PC-3 (cell line): Measurements from ENCODE around the gene CCBE1. TPM values are rescaled to one million over a fixed set of nuclear protein-coding genes. Genes with fewer than 3 reads are reported as not detected.

Experiments
- ATAC-seq: fragments of 200-7000 bp; cut with Tn5 transposase; 2 replicates; pipeline ENCODE4 v1.9.1; 2020; ENCODE audit warnings: mild to moderate bottlenecking, moderate library complexity
- BruUV-seq: library from RNA; stranded (reverse); fragments of 400-500 nt; replicated peaks from 2 replicates; lab custom pipeline; 2021; lab: Mats Ljungman, UMichigan
- CTCF ChIA-PET: fragments of 300-600 bp; sonication (Branson Sonifier 250); formaldehyde crosslinking; loops from one replicate; lab custom pipeline; 2022; ENCODE audit warnings: antibody characterized with exemption; lab: Charles Lee
- POLR2A ChIA-PET: fragments of 300-600 bp; sonication (Branson Sonifier 250); formaldehyde crosslinking; loops from one replicate; lab custom pipeline; 2022; ENCODE audit warnings: antibody characterized with exemption; ENCODE audit not compliant: unreplicated experiment; lab: Charles Lee
- DNase-seq: peaks from one replicate; pipeline ENCODE4 v3.0.0-alpha.2; 2015
- H2AFZ ChIP-seq: fragments of 300-600 bp; sonication (generic); 2 replicates; pipeline ENCODE4 v1.6.0; 2016; ENCODE audit warnings: antibody characterized with exemption, low read length
- H3F3A ChIP-seq: fragments of 300-600 bp; sonication (generic); one replicate; pipeline ENCODE4 v1.6.0; 2017; ENCODE audit warnings: antibody characterized with exemption, low read length, control low read depth, mild to moderate bottlenecking; ENCODE audit not compliant: unreplicated experiment
- H3K27ac ChIP-seq: fragments of 300-600 bp; sonication (generic); 2 replicates; pipeline ENCODE4 v1.5.1; 2016; ENCODE audit warnings: mild to moderate bottlenecking, low read length
- H3K27me3 ChIP-seq: fragments of 300-600 bp; sonication (generic); 2 replicates; pipeline ENCODE4 v1.6.1; 2016; ENCODE audit warnings: low read length, mixed read lengths
- H3K36me3 ChIP-seq: fragments of 300-600 bp; sonication (generic); 2 replicates; pipeline ENCODE4 v1.6.1; 2016; ENCODE audit warnings: low read depth, mixed run types, low read length, mixed read lengths
- H3K4me1 ChIP-seq: fragments of 300-600 bp; sonication (generic); 2 replicates; pipeline ENCODE4 v1.5.1; 2016; ENCODE audit warnings: low read length; ENCODE audit not compliant: insufficient read depth
- H3K4me2 ChIP-seq: fragments of 300-600 bp; sonication (generic); 2 replicates; pipeline ENCODE4 v1.6.0; 2016; ENCODE audit warnings: low read length
- H3K4me3 ChIP-seq: fragments of 300-600 bp; sonication (generic); 2 replicates; pipeline ENCODE4 v1.5.1; 2016; ENCODE audit warnings: mild to moderate bottlenecking, low read length, mixed read lengths
- H3K79me2 ChIP-seq: fragments of 300-600 bp; sonication (generic); 2 replicates; pipeline ENCODE4 v1.6.1; 2017; ENCODE audit warnings: low read length, mixed read lengths
- H3K9ac ChIP-seq: fragments of 300-600 bp; sonication (generic); 2 replicates; pipeline ENCODE4 v1.6.0; 2016; ENCODE audit warnings: mild to moderate bottlenecking, low read length
- H3K9me2 ChIP-seq: fragments of 300-600 bp; sonication (generic); replicated peaks from 2 replicates; pipeline ENCODE4 v1.6.1; 2016; ENCODE audit warnings: mixed run types, low read length, mixed read lengths
- H3K9me3 ChIP-seq: fragments of 300-600 bp; sonication (generic); 2 replicates; pipeline ENCODE4 v1.6.1; 2016; ENCODE audit warnings: low read length, mixed read lengths
- H4K20me1 ChIP-seq: fragments of 300-600 bp; sonication (generic); 2 replicates; pipeline ENCODE4 v1.6.1; 2016; ENCODE audit warnings: low read length, mixed read lengths
- EZH2 ChIP-seq: fragments of 300-600 bp; sonication (generic); IDR thresholded peaks from one replicate; pipeline ENCODE4 v1.6.1; 2017; ENCODE audit warnings: antibody characterized with exemption, mild to moderate bottlenecking, low read length; ENCODE audit not compliant: unreplicated experiment
- EZH2phosphoT487 ChIP-seq: fragments of 300-600 bp; sonication (generic); IDR thresholded peaks from 2 replicates; pipeline ENCODE4 v1.6.1; 2018; ENCODE audit warnings: mild to moderate bottlenecking, antibody characterized with exemption, low read length, borderline replicate concordance
- intact Hi-C: fragments of 100-400 bp; cut with micrococcal nuclease; formaldehyde crosslinking; loops from 2 replicates; pipeline ENCODE4 v1.9.0; 2023
- total RNA-seq: library from RNA; depleted of rRNA; stranded (reverse); fragments of >200 nt; gene quantifications from 2 replicates; pipeline ENCODE4 v1.2.3, GENCODE V29; 2014
- TF ChIP-seq, protein P1 (sequence below): fragments of 300-600 bp; sonication (generic); conservative IDR thresholded peaks from 2 replicates; pipeline ENCODE4 v1.5.1; 2017; ENCODE audit warnings: antibody characterized with exemption, low read depth, mild to moderate bottlenecking, low read length

The CCBE1 gene
- total RNA-seq, 1 experiment from 2014 or later: 13.9 TPM

DNA sequence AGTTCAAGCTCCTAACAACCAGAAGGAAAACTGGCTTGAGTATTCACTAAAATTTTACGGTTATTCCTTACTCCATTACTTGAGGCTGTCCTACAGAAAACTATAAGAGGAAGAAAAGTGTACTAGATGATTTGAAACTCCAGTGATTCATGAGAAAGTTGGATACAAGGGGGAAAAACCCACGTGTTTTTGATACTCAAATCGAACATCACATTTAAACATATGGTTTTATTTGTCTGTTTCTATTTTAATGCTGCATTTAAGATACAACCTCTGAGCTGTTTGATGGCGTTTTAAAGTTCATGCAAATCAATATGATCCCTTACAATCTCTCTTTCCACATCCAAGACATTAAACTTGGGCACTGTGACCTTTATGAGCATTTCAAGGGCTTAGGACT, 213.1 kb downstream of the CCBE1 start:
- Histone ChIP-seq H3K4me3 (no peak overlapping the region), H3K9me3 (no peaks in the 10 kb centered on the region), H2AFZ (no peak overlapping the region), H3F3A (no peaks in the 10 kb centered on the region), H3K4me2 (no peak overlapping the region), H3K79me2 (no peaks in the 10 kb centered on the region), H3K9ac (no peak overlapping the region), H3K27ac (no peak overlapping the region), H4K20me1 (no peaks in the 10 kb centered on the region), H3K27me3 (no peaks in the 10 kb centered on the region), H3K4me1 (peaks cover 8% of the 10 kb centered on the region; the same call in 1 of the 2 replicates), H3K9me2 (no peaks in the 10 kb centered on the region), H3K36me3 (no peaks in the 10 kb centered on the region)
- TF ChIP-seq EZH2phosphoT487 (no peak), EZH2 (no peak)
- TF ChIP-seq, protein P1, sequence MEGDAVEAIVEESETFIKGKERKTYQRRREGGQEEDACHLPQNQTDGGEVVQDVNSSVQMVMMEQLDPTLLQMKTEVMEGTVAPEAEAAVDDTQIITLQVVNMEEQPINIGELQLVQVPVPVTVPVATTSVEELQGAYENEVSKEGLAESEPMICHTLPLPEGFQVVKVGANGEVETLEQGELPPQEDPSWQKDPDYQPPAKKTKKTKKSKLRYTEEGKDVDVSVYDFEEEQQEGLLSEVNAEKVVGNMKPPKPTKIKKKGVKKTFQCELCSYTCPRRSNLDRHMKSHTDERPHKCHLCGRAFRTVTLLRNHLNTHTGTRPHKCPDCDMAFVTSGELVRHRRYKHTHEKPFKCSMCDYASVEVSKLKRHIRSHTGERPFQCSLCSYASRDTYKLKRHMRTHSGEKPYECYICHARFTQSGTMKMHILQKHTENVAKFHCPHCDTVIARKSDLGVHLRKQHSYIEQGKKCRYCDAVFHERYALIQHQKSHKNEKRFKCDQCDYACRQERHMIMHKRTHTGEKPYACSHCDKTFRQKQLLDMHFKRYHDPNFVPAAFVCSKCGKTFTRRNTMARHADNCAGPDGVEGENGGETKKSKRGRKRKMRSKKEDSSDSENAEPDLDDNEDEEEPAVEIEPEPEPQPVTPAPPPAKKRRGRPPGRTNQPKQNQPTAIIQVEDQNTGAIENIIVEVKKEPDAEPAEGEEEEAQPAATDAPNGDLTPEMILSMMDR: no peak
- ATAC-seq (no peak), DNase-seq (no peak)
- intact Hi-C loops: no loop called here
- ChIA-PET POLR2A (no interaction called here), CTCF (no interaction called here)
- no TSS peak for BruUV-seq

DNA sequence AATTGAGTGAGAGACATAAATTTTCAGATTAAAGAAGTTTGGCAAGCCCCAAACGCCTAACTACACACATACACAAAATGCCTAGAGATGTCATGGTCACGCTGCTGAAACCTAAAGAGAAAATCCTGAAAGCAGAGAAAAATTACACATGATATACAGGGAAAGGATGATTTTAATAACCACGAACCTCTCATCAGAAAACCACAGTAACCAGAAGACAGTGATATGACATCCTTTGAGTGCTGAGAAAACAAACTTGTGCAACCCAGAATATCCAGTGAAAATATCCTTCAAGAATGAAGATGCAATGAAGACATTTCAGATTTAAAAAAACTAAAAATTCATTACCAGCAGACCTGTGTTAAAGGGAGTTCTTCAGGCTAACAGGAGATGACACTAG, 215.8 kb downstream of the CCBE1 start:
- Histone ChIP-seq H3K36me3 (no peaks in the 10 kb centered on the region), H3K9me3 (no peaks in the 10 kb centered on the region), H3K4me3 (no peak overlapping the region), H3K27me3 (no peaks in the 10 kb centered on the region), H3K27ac (no peak overlapping the region), H3K79me2 (no peaks in the 10 kb centered on the region), H3K4me2 (no peak overlapping the region), H3K9ac (no peak overlapping the region), H3K9me2 (no peaks in the 10 kb centered on the region), H3K4me1 (peaks cover 8% of the 10 kb centered on the region; the same call in 1 of the 2 replicates), H4K20me1 (no peaks in the 10 kb centered on the region), H2AFZ (no peak overlapping the region), H3F3A (no peaks in the 10 kb centered on the region)
- CTCF ChIA-PET: no interaction called here
- TF ChIP-seq EZH2 (no peak), EZH2phosphoT487 (no peak)
- TF ChIP-seq, protein P1: no peak
- POLR2A ChIA-PET: no interaction called here
- ATAC-seq (no peak), DNase-seq (no peak)
- intact Hi-C loops: no loop called here
- BruUV-seq: no TSS peak

GRCh38 chr18:59479776-59480175, 217.4 kb downstream of the CCBE1 start:
- H3K4me3 ChIP-seq: no peak overlapping the region
- H3F3A ChIP-seq: no peaks in the 10 kb centered on the region
- no peaks in the 10 kb centered on the region for H3K36me3 ChIP-seq
- H4K20me1 ChIP-seq: no peaks in the 10 kb centered on the region
- ChIA-PET CTCF (no interaction called here), POLR2A (no interaction called here)
- H3K27me3 ChIP-seq: no peaks in the 10 kb centered on the region
- no peaks in the 10 kb centered on the region for H3K9me2 ChIP-seq
- no peaks in the 10 kb centered on the region for H3K79me2 ChIP-seq
- H3K9ac ChIP-seq: no peak overlapping the region
- peak; percentile 3 for DNase-seq
- intact Hi-C loops: no loop called here
- no peaks in the 10 kb centered on the region for H3K9me3 ChIP-seq
- TF ChIP-seq EZH2 (no peak), EZH2phosphoT487 (no peak)
- TF ChIP-seq, protein P1: no peak
- no peak overlapping the region for H2AFZ ChIP-seq
- peaks cover 8% of the 10 kb centered on the region; the same call in 1 of the 2 replicates for H3K4me1 ChIP-seq
- no TSS peak for BruUV-seq
- H3K27ac ChIP-seq: no peak overlapping the region
- H3K4me2 ChIP-seq: no peak overlapping the region
- peak; percentile 55 for ATAC-seq
